ENCODE results near the gene PLXDC2. TPM values are rescaled to one million over a fixed set of nuclear protein-coding genes. Genes with fewer than 3 reads are reported as not detected.
"Not testable (repeated sequence)": the region's sequence is repeated elsewhere in the genome, so short reads cannot be mapped to it uniquely, and the experiment has no call there.

PLXDC2 gene
- polyA plus RNA-seq, 1 donor: 30.7 TPM

- not testable (repeated sequence) for DNase-seq (ENCODE audit: low read depth)
These were observed 375.2 kb downstream of the PLXDC2 start for GRCh38 chr10:20191392-20191791.

DNA sequence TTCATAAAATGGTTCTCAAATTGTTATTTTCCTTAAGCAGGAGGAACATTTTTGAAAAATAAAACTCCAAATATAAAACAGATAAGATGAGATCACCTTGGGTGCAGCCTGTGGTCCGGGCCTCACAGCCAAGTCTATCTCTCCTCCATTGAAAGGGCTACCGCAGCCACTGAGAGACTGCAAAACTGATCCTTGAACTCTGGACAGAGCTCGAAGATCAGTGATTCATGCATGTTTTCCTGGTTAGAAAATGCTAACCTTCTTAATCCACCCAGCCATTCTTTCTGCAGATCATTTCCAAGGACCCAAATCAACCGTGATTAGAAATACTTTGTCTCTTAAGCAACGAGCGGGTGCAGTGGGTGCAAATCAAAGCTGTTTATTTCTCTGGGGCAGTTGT lies 378.8 kb downstream of the PLXDC2 start:
- DNase-seq (ENCODE audit: low read depth): no peak

DNA sequence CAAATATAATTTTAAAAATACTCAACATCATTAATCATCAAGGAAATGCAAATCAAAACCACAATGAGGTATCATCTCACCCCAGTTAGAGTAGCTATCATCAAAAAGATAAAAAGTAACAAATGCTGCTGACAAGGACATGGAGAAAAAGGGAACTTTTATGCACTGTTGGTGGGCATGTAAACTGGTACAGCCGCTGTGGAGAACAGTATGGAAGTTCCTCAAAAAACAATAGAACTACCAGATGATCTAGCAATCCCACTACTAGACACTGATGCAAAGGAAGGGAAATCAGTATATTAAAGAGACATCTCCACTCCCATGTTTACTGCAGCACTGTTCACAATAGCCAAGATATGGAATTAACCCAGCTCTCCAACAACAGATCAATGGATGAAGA lies 384.5 kb downstream of the PLXDC2 start:
- DNase-seq (ENCODE audit: low read depth): no peak

- DNase-seq (ENCODE audit: low read depth): no peak
These were observed 386.1 kb downstream of the PLXDC2 start for GRCh38 chr10:20202337-20202736.

- peak; percentile 43 for DNase-seq (ENCODE audit: low read depth)
These were observed 391.4 kb downstream of the PLXDC2 start for GRCh38 chr10:20207653-20208052.

DNA sequence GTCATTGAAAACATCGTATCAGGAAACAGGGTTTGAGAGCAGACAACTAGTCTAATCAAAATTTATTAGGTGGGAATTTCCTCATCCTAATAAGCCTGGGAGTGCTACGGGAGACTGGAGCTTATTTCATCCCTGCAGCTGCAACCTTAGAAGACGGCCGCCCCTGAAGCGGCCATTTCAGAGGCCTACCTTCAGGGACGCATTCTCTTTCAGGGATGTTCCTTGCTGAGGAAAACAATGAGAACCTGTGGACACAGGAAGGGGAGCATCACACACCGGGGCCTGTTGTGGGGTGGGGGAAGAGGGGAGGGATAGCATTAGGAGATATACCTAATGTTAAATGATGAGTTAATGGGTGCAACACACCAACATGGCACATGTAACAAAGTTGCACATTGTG lies 392.9 kb downstream of the PLXDC2 start:
- DNase-seq (ENCODE audit: low read depth): not testable (repeated sequence)

DNA sequence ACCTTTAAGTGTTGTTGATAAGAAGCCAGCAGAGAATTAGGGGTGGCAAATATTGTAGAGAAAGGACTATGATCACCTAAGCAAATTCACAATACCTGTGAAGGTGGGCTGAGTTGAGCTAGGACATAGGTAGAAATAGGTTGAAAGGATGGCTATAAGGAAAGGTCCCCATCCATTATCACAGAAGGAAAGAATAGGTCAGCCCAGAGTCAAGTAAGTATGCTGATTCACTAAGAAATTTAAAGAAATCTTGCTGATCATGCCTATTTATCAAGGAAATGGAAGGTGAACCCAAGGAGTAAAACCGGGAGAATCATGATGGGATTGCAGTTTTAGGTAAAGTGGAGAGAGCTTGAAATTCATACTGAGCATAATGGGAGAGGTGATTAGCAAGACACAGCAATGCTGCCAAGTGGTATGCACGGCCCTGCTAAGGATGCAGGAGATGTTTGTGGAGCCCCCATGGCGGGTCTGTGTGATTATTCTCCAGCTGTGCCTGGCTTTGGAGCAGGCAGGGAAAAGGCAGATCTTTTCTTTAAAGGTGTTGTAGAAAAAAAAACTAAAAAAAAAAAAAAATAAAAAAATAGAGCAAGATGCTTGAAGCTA lies 399.4 kb downstream of the PLXDC2 start:
- no peak for DNase-seq (ENCODE audit: low read depth)

GRCh38 chr10:20221356-20221755 lies 405.1 kb downstream of the PLXDC2 start:
- DNase-seq (ENCODE audit: low read depth): no peak

GRCh38 chr10:20228729-20229128 lies 412.5 kb downstream of the PLXDC2 start:
- DNase-seq (ENCODE audit: low read depth): no peak

DNA sequence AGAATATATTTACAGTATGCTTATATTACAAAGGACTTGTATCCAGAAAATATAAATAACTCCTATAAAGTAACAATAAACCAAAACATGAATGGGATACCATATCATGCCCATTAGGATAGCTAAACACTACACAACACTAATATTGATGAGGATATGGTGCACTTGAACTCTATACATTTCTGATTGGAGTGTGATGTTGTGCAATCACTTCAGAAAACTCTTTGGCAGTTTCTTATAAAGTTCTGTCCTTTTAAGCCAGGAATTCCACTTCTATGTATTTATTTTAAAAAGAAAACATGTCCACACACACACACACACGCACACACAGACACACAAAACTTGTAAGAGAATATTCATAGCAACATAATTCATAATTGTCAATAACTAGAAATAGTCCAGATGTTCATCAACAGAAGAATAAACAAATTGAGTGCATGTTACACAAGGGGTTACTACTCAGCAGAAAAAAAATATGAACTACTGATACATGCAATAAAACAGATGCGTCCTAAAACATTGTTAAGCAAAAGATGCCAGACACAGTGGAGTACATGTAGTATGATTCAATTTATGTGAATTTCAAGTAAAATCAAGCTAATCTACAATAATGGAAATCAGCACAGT lies 416.0 kb downstream of the PLXDC2 start:
- no peak for DNase-seq (ENCODE audit: low read depth)

DNA sequence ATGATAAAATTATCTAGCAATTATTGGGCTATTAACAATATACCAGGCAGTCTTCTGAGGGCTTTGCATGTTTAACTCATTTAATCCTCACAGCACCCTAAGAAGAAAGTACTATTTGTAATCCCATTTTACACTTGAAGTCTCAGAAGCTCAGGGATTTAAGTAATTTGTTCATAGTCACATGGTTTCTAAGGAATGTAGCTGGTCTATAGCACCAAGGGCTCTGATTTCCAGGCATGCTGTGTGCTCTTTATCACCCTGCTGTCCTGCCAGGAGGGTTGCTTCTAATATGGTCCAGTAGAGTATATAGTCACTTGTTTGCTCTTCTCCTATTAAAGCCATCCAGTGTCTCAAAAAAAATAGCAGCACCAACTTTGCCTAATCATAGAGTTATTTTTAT lies 417.2 kb downstream of the PLXDC2 start:
- DNase-seq (ENCODE audit: low read depth): no peak

- no peak for DNase-seq (ENCODE audit: low read depth)
These were observed 418.3 kb downstream of the PLXDC2 start for GRCh38 chr10:20234579-20234978.

- no peak for DNase-seq (ENCODE audit: low read depth)
These were observed 420.9 kb downstream of the PLXDC2 start for GRCh38 chr10:20237091-20237570.

DNA sequence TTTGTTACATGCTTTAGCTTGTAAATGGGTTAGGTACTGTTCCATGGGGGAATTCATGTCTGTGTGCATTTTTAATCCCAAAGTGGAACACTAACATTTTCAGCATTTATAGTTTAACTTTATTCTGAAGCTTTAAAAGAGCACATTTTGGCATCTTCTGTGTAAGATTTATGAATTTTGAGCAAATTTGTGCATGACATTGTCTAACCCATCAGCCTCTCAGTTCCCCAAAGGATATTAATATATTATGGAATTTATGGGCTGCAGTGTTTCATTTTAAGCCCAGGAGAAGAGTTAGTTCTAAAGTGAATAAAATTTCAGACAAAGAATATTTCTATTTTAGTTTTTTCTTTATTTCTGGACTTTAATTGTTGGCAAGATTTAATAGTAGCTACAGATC lies 421.4 kb downstream of the PLXDC2 start:
- DNase-seq (ENCODE audit: low read depth): peak; percentile 9

DNA sequence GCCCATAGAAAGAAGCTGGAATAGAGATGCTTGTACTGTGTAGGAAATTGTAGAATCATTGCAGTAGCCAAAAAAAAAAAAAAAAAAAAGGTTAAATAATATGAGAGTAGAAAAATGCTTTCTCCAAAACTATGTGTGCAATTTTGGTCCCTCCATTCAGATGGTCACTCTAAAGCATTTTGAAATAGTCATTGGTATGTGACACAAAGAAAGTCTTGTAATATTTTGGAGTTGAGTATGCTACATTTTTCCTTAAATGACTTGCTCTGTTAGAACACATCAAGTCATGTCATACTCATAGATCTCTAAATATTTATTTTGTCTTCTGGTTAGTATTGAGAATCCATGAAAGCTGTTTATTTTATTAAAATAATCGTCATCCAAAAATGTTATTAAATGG lies 424.4 kb downstream of the PLXDC2 start:
- no peak for DNase-seq (ENCODE audit: low read depth)

DNA sequence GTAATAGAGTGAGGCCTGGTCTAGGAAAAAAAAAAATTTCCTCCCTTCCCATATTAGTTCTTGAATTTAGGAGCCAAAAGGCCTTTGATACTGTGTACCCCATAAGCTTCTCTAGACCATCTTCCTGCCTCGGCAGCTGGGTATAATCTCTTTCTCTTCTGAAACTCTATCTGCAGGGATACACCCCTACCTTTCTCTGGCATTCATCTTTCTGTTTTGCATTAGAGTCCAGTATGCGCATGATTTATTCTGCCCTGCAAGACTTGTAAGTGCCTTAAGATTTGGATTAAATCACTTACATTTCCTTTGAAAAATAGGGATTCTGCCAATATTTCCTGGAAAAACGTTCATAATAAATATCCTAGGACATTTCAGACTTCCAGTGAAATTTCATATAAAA lies 431.2 kb downstream of the PLXDC2 start:
- no peak for DNase-seq (ENCODE audit: low read depth)

DNA sequence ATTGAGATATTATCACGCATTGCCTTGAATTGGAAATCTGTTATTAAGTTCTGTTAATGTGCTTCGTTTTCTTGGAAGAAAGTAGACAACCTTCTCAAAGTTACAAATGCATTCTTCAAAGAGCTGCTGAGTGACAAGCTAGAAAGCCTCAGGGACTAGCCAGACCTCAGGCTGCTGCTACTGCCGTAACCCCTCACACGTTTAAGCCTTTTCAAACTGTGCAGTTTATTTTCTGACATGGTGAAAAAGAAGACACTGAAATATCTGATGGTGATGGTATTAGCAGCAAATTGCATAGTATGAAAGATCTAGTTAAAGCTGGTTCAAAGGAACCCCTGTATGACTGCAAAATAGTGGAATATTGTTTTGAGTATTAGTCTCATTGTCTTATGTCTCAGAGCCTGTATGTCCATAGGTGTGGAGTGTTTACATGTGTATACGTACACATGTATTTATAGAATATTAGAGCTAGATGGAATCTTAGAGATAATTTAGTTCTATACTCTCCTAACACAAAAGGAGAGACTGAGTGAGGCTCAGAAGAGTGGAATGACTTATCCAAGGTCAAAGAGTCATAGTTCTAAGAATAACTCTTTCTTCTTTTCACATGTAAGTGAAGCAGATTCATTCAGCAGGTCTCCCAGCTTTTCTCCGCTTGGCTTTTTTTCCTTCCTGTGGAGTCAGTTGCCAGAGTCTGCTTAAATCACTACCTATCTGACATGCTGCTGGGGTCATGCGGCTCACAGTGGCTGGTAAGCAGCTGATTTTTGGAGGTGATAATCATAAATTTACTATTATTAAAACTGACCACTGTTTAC lies 431.9 kb downstream of the PLXDC2 start:
- no peak for DNase-seq (ENCODE audit: low read depth)

DNA sequence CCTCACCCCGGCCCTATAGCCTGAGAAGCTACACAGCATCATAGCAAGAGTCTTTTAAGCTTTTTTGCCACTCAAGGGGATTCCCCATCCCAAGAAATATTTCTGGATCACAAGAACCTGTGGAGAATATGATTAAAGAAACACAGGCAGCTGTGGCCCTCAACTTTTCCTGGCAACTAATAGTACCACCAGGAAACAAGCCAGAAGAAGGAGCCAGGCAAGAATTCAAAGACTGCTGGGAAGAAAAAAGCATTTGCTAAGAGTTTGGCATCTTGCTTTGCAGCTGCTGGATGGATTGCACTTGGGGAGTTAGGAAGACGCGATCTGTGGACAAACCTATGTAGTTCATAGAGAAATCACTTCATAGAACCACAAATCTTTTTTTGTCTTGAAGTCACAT lies 437.8 kb downstream of the PLXDC2 start:
- peak; percentile 73 for DNase-seq (ENCODE audit: low read depth)

DNA sequence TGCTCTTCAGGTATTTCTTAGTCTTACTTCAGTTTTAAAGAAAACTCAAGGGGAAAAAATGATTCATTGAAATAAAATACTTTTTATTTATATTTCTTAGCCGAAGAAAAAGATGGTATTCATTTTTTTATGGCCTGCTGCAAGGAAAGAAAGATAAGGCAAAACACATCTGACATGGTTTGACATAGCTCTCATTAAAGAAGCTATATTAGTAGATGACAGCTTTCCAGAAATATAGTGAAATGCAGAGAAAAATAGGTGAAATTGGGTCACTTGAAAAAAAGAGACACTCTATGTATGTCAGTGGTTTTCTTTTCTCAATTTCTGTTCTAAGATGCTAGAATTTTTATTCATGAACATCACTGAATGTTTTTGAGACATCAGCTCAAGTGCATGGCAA lies 438.3 kb downstream of the PLXDC2 start:
- no peak for DNase-seq (ENCODE audit: low read depth)

DNA sequence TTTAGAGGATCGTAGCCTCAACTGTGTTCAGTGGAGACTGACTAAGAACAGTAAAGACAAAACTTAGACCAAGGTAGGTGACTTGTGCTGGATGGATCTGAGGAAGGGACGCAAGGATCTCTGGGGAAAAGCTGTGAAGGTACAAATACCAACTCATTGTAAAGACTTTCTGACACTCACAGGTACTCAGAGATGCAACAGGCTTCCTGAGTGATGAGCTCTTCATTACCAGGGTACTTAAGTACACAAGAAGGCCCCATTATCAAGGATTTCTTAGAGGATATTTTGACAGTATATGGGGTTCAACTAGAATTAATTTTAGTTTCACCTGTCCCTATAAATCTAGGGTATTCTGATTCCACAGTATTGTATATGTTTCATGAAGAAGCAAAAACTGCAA lies 440.7 kb downstream of the PLXDC2 start:
- DNase-seq (ENCODE audit: low read depth): no peak

DNA sequence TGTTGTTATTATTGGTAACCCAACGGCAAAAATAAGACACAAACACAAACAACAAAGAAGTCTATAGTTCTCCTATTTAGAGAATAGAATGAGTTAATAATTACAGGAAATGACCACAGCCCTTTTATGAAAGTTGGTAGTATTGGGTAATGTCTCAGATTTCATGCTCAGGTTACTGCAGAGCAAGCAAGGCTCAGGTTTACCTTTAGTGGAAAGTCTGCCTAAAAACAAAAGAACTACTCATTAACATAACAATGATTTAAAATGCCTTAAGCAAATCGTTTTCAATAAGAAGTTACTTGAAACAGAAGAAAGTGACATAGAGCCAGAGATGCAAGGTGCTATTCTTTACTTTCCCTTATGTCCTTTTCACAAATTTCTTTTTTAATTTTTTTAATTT lies 441.2 kb downstream of the PLXDC2 start:
- DNase-seq (ENCODE audit: low read depth): no peak

DNA sequence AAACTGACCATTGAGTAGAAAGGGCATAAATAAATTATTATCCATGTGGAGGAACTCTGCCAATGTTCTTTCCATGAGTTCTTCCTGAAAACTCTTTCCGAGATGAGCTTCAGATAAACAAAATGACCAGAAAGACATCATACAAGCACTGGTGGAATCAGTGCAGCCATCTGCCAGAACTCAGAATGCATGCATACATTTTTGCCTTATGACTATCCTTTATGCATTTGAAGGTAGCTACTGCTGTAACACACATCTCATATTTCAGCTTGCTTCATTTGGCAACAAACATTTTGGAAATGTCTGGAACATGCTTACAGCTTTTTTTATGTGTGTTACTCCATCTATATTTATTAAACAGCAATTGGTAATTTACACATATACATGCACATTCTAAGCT lies 448.9 kb downstream of the PLXDC2 start:
- no peak for DNase-seq (ENCODE audit: low read depth)

GRCh38 chr10:20267734-20268133 lies 451.5 kb downstream of the PLXDC2 start:
- DNase-seq (ENCODE audit: low read depth): no peak

All from forelimb muscle (tissue), 1 donor.